Vagina (tissue), 2 donors: ENCODE data around the gene CCDC63. TPM values are rescaled to one million over a fixed set of nuclear protein-coding genes. Genes with fewer than 3 reads are reported as not detected.

Source experiments
- DNase-seq, 2 donors: peaks; one replicate each; pipeline ENCODE4 v3.0.0-alpha.2; 2017; ENCODE audit errors: extremely low spot score in 2 of 2
- H3K27ac ChIP-seq: fragments of 200-600 bp; sonication (generic); one replicate; pipeline ENCODE4 v1.5.1; 2019
- H3K27me3 ChIP-seq: fragments of 200-600 bp; sonication (generic); one replicate; pipeline ENCODE4 v1.5.1; 2019
- H3K36me3 ChIP-seq, 2 donors: fragments of 200-600 bp; sonication (generic); one replicate each; pipeline ENCODE4 v1.5.1; 2017 to 2019
- H3K4me1 ChIP-seq: fragments of 200-600 bp; sonication (generic); one replicate; pipeline ENCODE4 v1.5.1; 2019
- H3K4me3 ChIP-seq, 2 donors: fragments of 200-600 bp; sonication (generic); 1 replicate in 1 of 2; 2 replicates in 1 of 2; pipeline ENCODE4 v1.5.1; 2016 to 2019
- H3K9me3 ChIP-seq: fragments of 200-600 bp; sonication (generic); one replicate; pipeline ENCODE4 v1.5.1; 2019
- CTCF ChIP-seq, 3 experiments: fragments of 450-650 bp in 2 of 3; fragments of 200-600 bp in 1 of 3; sonication (generic) in 1 of 3; IDR thresholded peaks; one replicate each; pipeline ENCODE4 v1.5.1; 2017 to 2019; ENCODE audit warnings: antibody characterized with exemption in 3 of 3, mild to moderate bottlenecking in 2 of 3, moderate library complexity in 2 of 3
- POLR2A ChIP-seq, 2 donors: fragments of 450-650 bp; IDR thresholded peaks; one replicate each; pipeline ENCODE4 v1.6.1; 2017; ENCODE audit warnings: antibody characterized with exemption in 2 of 2, mild to moderate bottlenecking in 2 of 2, moderate library complexity in 2 of 2
- POLR2AphosphoS5 ChIP-seq, 2 donors: sonication (generic); formaldehyde crosslinking; IDR thresholded peaks; one replicate each; pipeline ENCODE4 v1.9.0; 2017; ENCODE audit warnings: antibody characterized with exemption in 2 of 2, mild to moderate bottlenecking in 2 of 2, low read depth in 1 of 2; ENCODE audit not compliant: insufficient read depth in 1 of 2
- intact Hi-C: fragments of 100-400 bp; cut with DNase I; formaldehyde crosslinking; loops from one replicate; pipeline ENCODE4 v1.15.1; 2023
- total RNA-seq: library from RNA; depleted of rRNA; stranded (reverse); fragments of >200 nt; gene quantifications from one replicate; pipeline ENCODE4 v1.2.3, GENCODE V29; 2016

Gene CCDC63
- total RNA-seq, 1 donor from 2014 or later, result not detected

- no peak for DNase-seq
- no peak overlapping the region for H3K4me3 ChIP-seq
- H3K27ac ChIP-seq, result no peak overlapping the region
- no peaks in the 10 kb centered on the region for H3K27me3 ChIP-seq
- H3K36me3 ChIP-seq, result no peaks in the 10 kb centered on the region
- no peaks in the 10 kb centered on the region for H3K9me3 ChIP-seq
- intact Hi-C loops, result no loop called here
- H3K4me1 ChIP-seq, result no peaks in the 10 kb centered on the region
- TF ChIP-seq CTCF (IDR thresholded peaks at IDR 0.05), result no peak
- TF ChIP-seq POLR2AphosphoS5 (IDR thresholded peaks at IDR 0.05; ENCODE audit: insufficient read depth in 1 of 2, low read depth in 1 of 2), result no peak
- TF ChIP-seq POLR2A (IDR thresholded peaks at IDR 0.05), result no peak
These were observed 30.0 kb upstream of the CCDC63 start for GRCh38 chr12:110816779-110817178.

- no peaks in the 10 kb centered on the region for H3K27me3 ChIP-seq
- H3K4me1 ChIP-seq, result no peaks in the 10 kb centered on the region
- H3K9me3 ChIP-seq, result no peaks in the 10 kb centered on the region
- no peak for TF ChIP-seq POLR2A (IDR thresholded peaks at IDR 0.05)
- TF ChIP-seq POLR2AphosphoS5 (IDR thresholded peaks at IDR 0.05; ENCODE audit: insufficient read depth in 1 of 2, low read depth in 1 of 2), result no peak
- no peak for TF ChIP-seq CTCF (IDR thresholded peaks at IDR 0.05)
- H3K36me3 ChIP-seq, result no peaks in the 10 kb centered on the region
- H3K27ac ChIP-seq, result no peak overlapping the region
- H3K4me3 ChIP-seq, result no peak overlapping the region
- no peak for DNase-seq
- intact Hi-C loops, result no loop called here
These were observed 28.3 kb upstream of the CCDC63 start for GRCh38 chr12:110818511-110818910.

GRCh38 chr12:110819150-110819549 lies 27.6 kb upstream of the CCDC63 start:
- no peaks in the 10 kb centered on the region for H3K27me3 ChIP-seq

GRCh38 chr12:110819646-110820045 lies 27.1 kb upstream of the CCDC63 start:
- H3K36me3 ChIP-seq, result no peaks in the 10 kb centered on the region
- H3K27ac ChIP-seq, result no peak overlapping the region
- H3K4me3 ChIP-seq, result no peak overlapping the region
- TF ChIP-seq POLR2AphosphoS5 (IDR thresholded peaks at IDR 0.05; ENCODE audit: insufficient read depth in 1 of 2, low read depth in 1 of 2) (no peak), CTCF (IDR thresholded peaks at IDR 0.05) (no peak), POLR2A (IDR thresholded peaks at IDR 0.05) (no peak)
- H3K27me3 ChIP-seq, result no peaks in the 10 kb centered on the region
- intact Hi-C loops, result loop anchor here (10.0 kb wide), 1 partner anchor 215 kb away; no protein-coding TSS in a partner anchor
- no peaks in the 10 kb centered on the region for H3K9me3 ChIP-seq
- no peak for DNase-seq
- no peaks in the 10 kb centered on the region for H3K4me1 ChIP-seq

More at GRCh38 chr12:110819150-110819549, 27.6 kb upstream of the CCDC63 start:
- TF ChIP-seq POLR2AphosphoS5 (IDR thresholded peaks at IDR 0.05; ENCODE audit: insufficient read depth in 1 of 2, low read depth in 1 of 2) (no peak), POLR2A (IDR thresholded peaks at IDR 0.05) (no peak), CTCF (IDR thresholded peaks at IDR 0.05) (no peak)
- no peak overlapping the region for H3K27ac ChIP-seq
- H3K9me3 ChIP-seq, result no peaks in the 10 kb centered on the region
- no peaks in the 10 kb centered on the region for H3K4me1 ChIP-seq
- no peak overlapping the region for H3K4me3 ChIP-seq
- intact Hi-C loops, result no loop called here
- no peak for DNase-seq
- H3K36me3 ChIP-seq, result no peaks in the 10 kb centered on the region

- H3K4me1 ChIP-seq, result no peaks in the 10 kb centered on the region
- no peak overlapping the region for H3K4me3 ChIP-seq
- intact Hi-C loops, result loop anchor here (10.0 kb wide), 1 partner anchor 217 kb away; no protein-coding TSS in a partner anchor
- no peaks in the 10 kb centered on the region for H3K36me3 ChIP-seq
- DNase-seq, result no peak
- no peak overlapping the region for H3K27ac ChIP-seq
- H3K9me3 ChIP-seq, result no peaks in the 10 kb centered on the region
- no peak for TF ChIP-seq CTCF (IDR thresholded peaks at IDR 0.05)
- no peak for TF ChIP-seq POLR2AphosphoS5 (IDR thresholded peaks at IDR 0.05; ENCODE audit: insufficient read depth in 1 of 2, low read depth in 1 of 2)
- no peak for TF ChIP-seq POLR2A (IDR thresholded peaks at IDR 0.05)
- no peaks in the 10 kb centered on the region for H3K27me3 ChIP-seq
These were observed 24.9 kb upstream of the CCDC63 start for GRCh38 chr12:110821917-110822316.
